ENCODE measurements around the gene TUBAL3. TPM values are rescaled to one million over a fixed set of nuclear protein-coding genes. Genes with fewer than 3 reads are reported as not detected.
"Not testable (repeated sequence)": the region's sequence is repeated elsewhere in the genome, so short reads cannot be mapped to it uniquely, and the experiment has no call there.

The TUBAL3 gene
- total RNA-seq, 2 experiments from 2014 or later: not detected

GRCh38 chr10:5434017-5434753, 29.6 kb upstream of the TUBAL3 start:
- ChIA-PET POLR2A (interaction anchor here (0.7 kb wide), 1 partner anchor 357 kb away, joined by 11 read pairs; no protein-coding TSS in a partner anchor), CTCF (interaction anchor here (0.7 to 1.9 kb wide), 9 partner anchors 9 to 969 kb away, joined by 3 to 10 read pairs (median 3); no protein-coding TSS in a partner anchor)

GRCh38 chr10:5433182-5433581, 28.6 kb upstream of the TUBAL3 start:
- ChIA-PET POLR2A (no interaction called here), CTCF (interaction anchor here (0.8 to 1.0 kb wide), 2 partner anchors 189 to 583 kb away, joined by 3 to 4 read pairs; no protein-coding TSS in a partner anchor)

- ChIA-PET CTCF (no interaction called here), POLR2A (interaction anchor here (0.7 kb wide), 1 partner anchor 589 kb away, joined by 11 read pairs; no protein-coding TSS in a partner anchor)
Measured at GRCh38 chr10:5428133-5428532, 23.5 kb upstream of the TUBAL3 start.

- POLR2A ChIA-PET: no interaction called here
Measured at GRCh38 chr10:5424751-5425150, 20.1 kb upstream of the TUBAL3 start.

GRCh38 chr10:5423771-5424170, 19.1 kb upstream of the TUBAL3 start:
- ChIA-PET CTCF (no interaction called here), POLR2A (no interaction called here)

More at GRCh38 chr10:5424751-5425150, 20.1 kb upstream of the TUBAL3 start:
- CTCF ChIA-PET: interaction anchor here (1.3 kb wide), 1 partner anchor 9 kb away, joined by 3 read pairs; no protein-coding TSS in a partner anchor

- CTCF ChIA-PET: interaction anchor here (1.0 kb wide), 1 partner anchor 196 kb away, joined by 3 read pairs; no protein-coding TSS in a partner anchor
- POLR2A ChIA-PET: no interaction called here
Measured at GRCh38 chr10:5419466-5420094, 15.0 kb upstream of the TUBAL3 start.

- CTCF ChIA-PET: no interaction called here
- POLR2A ChIA-PET: no interaction called here
Measured at GRCh38 chr10:5418584-5418983, 14.0 kb upstream of the TUBAL3 start.

- CTCF ChIA-PET: no interaction called here
Measured at GRCh38 chr10:5416981-5417380, 12.4 kb upstream of the TUBAL3 start.

GRCh38 chr10:5413012-5413938, 8.6 kb upstream of the TUBAL3 start:
- POLR2A ChIA-PET: no interaction called here
- CTCF ChIA-PET: no interaction called here

More at GRCh38 chr10:5416981-5417380, 12.4 kb upstream of the TUBAL3 start:
- POLR2A ChIA-PET: no interaction called here

GRCh38 chr10:5412277-5412941, 7.8 kb upstream of the TUBAL3 start, which contains the start of gene NET1:
Gene NET1 (plus strand): TSS chr10:5412557. CDS start chr10:5412693, 136 bp downstream.
- CTCF ChIA-PET: no interaction called here
- POLR2A ChIA-PET: no interaction called here

- ChIA-PET CTCF (interaction anchor here (1.1 kb wide), 1 partner anchor 597 kb away, joined by 3 read pairs; no protein-coding TSS in a partner anchor), POLR2A (no interaction called here)
Measured at GRCh38 chr10:5411941-5412276, 7.3 kb upstream of the TUBAL3 start.

GRCh38 chr10:5410787-5411186, 6.2 kb upstream of the TUBAL3 start:
- CTCF ChIA-PET: interaction anchor here (1.1 kb wide), 1 partner anchor 596 kb away, joined by 3 read pairs; no protein-coding TSS in a partner anchor
- POLR2A ChIA-PET: not testable (repeated sequence)

GRCh38 chr10:5406918-5407317, 2.3 kb upstream of the TUBAL3 start:
- CTCF ChIA-PET: no interaction called here
- POLR2A ChIA-PET: no interaction called here

GRCh38 chr10:5402798-5403197, 1.8 kb downstream of the TUBAL3 start:
- ChIA-PET POLR2A (no interaction called here), CTCF (no interaction called here)

GRCh38 chr10:5400468-5401240, 4.0 kb downstream of the TUBAL3 start:
- POLR2A ChIA-PET: no interaction called here
- CTCF ChIA-PET: no interaction called here

GRCh38 chr10:5399332-5399731, 5.3 kb downstream of the TUBAL3 start:
- ChIA-PET POLR2A (no interaction called here), CTCF (no interaction called here)

GRCh38 chr10:5396556-5397300, 7.9 kb downstream of the TUBAL3 start:
- ChIA-PET CTCF (no interaction called here), POLR2A (no interaction called here)

GRCh38 chr10:5395168-5395567, 9.5 kb downstream of the TUBAL3 start:
- CTCF ChIA-PET: no interaction called here

More at GRCh38 chr10:5395168-5395567, 9.5 kb downstream of the TUBAL3 start:
- POLR2A ChIA-PET: no interaction called here

Measured in activated CD8-positive, alpha-beta memory T cell treated with anti-CD3 and anti-CD28 coated beads for 36 hours (primary cell).